Globus pallidus (tissue), 1 donor: ENCODE measurements around the gene FBXL14.
A peak's percentile ranks its signal among the peaks of the same experiment; 100 is the strongest.

Experiments
- DNase-seq: peaks from one replicate; pipeline ENCODE4 v3.0.0-alpha.2; 2015; ENCODE audit warnings: low spot score

The FBXL14 gene, protein sequence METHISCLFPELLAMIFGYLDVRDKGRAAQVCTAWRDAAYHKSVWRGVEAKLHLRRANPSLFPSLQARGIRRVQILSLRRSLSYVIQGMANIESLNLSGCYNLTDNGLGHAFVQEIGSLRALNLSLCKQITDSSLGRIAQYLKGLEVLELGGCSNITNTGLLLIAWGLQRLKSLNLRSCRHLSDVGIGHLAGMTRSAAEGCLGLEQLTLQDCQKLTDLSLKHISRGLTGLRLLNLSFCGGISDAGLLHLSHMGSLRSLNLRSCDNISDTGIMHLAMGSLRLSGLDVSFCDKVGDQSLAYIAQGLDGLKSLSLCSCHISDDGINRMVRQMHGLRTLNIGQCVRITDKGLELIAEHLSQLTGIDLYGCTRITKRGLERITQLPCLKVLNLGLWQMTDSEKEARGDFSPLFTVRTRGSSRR

DNA sequence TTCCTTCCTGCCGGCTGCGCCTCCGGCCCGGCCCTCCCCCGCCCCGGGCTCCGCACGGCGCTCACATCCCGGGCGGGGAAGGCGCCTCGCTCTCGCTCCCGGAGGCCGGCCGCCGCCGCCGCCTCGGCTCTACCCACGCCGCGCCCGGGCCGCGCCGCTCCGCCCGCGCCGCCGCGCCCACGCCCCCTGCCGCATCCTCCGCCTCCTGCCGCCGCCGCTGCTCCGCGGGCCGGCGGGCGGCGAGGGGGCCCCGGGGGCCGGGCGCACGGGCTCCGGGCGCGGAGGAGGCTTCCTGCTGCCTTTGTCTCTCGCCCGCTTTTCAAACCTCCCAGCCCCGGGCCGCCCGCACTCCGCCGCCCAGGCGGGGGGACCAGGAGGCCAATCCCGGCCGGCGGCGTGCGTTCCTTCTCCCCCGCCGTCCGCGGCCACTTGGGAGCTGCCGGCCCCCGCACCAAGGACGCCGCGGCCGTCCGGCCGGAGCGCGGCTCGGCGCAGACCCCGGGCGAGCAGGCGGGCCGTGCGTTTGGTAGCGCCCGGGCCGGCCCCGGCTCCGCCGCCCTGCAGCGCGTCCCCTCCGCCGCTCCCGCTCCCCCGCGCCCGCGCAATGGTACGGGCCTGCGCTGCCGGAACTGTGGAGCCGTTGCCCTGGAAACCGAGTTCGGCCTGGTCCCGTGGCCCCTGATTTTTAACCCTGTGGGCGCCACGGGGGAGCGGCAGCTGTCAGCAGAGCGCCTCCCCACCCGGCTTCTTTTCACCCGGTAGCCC is at the start of gene FBXL14:
Gene FBXL14, minus strand, starts transcription at position 321 of the 765 bp plus-strand sequence. CDS start 515 bp downstream, outside the sequence.
- peak; percentile 91 for DNase-seq

DNA sequence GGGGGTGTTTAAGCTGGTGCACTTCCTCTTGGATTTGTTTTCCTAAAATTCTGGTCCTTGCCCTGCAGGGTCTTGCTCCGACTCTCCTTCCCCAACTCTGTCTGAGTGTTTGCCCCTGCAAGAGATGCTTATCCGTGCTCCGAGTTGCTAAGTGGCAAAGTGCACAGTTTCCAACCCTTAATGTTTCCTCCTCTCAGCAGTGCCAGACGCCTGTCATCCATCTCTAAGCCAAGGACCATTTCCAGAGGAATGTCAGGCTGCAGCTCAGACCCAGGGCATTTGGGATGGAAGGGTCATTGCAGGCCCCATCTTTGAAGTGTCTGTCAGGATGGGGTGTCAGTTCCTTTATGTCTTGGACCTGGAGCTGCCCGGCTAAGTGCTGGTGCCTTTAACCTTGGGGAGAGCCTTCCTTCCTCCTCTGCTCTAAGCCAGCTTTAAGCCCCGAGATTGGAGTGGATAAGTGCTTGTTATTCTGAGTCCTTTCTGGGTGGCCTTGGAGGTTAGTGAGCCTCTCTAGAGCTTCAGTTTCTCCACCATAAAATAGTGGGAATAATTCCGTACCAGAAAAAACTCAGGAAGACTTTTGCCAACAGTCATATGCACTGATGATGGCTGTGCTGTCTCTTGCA is 49.6 kb upstream of the FBXL14 start:
- DNase-seq, result no peak

DNA sequence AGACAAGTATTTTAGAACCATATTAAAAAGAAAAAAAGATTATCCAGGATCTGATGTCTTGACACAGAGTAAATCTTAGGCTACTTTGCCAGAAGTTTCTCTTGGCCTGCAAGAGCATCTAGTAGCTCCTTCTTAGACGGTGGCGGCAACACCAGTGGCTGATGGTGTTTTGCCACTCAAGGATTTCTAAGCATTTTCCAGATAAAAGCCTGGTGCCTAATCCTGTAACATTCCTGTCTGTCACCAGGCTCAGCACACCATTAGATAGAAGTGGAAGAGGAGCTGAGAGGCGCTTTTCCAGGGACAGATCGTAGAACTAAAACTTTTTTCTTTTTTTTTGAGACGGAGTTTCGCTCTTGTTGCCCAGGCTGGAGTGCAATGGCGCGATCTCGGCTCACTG is 48.7 kb upstream of the FBXL14 start:
- no peak for DNase-seq

DNA sequence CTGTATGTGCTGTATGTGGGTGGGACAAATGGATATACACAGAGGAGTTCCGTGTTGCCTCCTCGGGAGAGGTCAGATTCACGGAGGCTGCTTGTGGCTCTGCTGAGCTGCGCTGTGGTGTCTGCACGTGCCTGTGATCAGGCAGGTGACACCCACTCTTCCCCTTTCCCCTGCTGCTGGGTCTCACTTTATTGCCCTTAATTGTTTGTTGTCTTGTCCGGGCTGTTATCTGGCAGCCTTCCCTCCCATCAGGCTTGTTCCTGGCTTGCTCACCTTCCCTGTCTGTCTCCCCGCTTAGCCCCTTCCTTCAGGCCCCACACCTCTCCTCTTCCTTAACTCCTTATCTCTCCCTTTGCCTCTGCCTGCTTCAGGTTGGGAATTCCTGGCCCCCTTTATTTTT is 48.1 kb upstream of the FBXL14 start:
- no peak for DNase-seq

DNA sequence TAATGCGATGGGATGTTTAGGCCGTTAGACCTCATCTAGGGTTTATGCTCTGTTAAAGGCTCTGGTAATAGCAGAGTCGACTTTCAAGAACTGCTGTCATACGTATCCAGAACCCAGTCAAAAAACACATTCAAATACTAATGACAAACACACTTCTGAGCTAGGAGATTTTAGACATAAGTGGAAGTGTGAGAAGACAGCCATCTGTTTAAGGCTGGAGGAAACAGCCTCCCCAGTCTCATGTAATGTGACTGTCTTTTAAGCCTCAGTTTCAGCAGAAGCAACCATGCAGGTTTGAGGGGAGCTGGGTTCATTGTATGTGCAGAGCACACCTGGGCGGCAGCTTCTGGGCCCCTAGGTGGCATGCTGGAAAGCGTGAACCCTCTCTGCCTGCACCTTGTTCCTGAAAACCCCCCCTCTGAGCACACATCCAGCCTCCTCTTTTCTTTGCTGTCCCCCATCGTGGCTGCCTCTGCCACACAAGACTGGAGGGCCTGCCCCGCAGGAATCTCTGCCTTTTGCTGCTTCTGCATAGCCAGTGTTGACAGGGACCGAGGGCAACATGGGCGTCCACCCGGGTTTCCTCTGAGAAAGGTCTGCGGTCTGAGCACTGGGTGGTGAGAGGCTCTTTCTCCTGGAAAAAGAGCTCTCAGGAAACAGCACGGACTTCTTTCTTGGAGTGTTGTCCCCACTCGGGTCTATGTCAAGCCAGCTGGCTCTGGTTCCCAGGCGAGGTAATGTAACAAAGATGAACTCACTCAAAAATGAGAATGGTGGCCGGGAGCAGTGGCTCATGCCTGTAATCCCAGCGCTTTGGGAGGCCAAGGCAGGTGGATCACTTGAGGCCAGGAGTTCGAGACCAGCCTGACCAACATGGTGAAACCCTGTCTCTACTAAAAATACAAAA is 46.2 kb upstream of the FBXL14 start:
- no peak for DNase-seq

DNA sequence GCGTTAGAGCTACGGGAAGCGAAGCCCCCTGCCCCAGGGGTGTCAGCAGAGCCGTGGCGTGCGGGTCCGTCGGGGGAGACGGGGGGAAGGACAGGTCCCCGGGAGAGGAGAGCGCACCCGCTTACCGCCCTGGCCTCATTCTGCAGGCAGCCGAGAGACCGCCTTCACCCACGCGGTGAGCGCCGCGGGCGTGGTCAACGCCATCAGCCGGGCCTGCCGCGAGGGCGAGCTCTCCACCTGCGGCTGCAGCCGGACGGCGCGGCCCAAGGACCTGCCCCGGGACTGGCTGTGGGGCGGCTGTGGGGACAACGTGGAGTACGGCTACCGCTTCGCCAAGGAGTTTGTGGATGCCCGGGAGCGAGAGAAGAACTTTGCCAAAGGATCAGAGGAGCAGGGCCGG is 45.2 kb upstream of the FBXL14 start:
- DNase-seq, result no peak

DNA sequence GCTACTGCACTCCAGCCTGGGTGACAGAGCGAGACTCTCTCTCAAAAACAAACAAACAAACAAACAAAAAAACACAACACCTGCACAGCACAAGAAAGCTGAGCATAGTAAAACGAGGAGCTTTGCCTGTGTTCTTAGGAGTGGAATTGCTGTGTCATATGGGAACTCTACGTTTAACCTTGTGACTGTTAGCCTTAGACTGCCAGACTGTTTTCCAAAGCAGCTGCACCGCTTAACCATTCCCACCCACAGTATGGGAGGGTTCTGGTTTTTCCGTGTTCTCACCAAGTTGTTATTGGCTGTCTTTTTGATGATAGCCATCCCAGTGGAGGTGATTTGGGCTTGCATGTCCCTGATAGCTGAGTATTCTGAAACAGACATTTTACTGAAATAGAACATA is 43.8 kb upstream of the FBXL14 start:
- no peak for DNase-seq

DNA sequence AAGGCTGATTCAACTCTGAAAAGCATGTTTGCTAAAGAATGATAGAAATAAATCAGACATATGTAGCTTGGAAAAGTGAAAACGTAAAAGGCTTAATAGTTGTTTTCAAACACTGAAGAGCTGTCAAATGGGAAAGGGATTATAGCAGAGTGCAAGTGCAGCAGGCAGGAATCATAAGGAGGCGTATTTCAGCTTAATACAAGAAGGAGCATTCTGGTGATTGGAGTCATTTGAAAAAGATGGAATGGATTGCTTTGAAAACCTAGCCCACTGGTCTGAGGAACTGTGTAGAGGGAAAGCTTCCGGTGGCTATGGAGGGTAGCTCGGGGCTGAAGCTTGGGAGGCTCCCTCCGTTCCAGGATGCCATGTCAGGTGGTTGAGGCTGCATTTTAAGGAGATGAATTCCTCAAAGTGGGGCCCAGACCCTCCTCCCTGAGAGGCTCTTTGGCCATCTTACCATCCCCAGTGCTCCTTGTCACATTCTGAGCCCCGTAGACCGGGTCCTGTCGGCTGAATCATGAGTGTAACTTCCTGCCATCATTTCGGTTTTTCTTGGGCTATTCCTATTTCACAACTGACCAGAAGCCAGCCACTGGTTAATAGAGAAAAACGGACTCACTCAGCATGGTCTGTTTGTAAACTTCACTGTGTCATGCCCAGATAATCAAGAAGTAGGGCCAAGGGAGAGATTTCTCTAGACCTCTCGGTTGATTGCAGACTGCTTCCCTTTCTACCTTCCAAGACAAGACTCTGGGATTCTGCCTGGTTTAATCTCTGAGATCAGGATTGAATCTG is 41.1 kb upstream of the FBXL14 start:
- DNase-seq, result no peak

DNA sequence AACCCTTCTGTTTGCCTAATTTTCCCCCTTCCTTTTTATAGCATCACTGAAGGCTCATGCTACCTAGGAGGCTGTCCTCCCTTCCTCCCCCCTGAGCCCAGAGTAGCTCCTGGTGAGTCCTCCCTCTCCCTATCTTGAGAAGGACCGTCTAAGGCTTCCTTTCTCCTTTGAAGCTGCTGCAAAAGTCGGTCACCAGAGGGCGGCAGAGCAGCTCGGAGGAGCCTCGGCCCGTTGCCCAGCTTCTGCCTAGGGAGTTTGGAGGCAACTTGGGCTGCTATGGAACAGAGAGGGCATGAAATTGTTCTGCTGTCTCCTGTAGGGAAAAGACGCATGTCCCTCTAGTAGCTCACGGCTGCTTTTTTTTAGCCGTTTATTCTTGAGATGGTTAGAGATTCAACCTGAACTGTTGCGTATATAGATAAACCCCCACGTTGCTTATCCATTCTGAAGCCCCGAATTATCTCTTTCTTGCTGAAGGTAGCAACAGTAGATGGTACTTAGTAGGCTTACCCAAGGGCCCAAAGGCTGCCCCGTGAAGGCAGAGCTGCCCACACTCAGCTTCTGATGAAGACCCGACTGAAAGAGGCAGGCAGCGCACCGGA is 40.3 kb upstream of the FBXL14 start:
- peak; percentile 80 for DNase-seq

DNA sequence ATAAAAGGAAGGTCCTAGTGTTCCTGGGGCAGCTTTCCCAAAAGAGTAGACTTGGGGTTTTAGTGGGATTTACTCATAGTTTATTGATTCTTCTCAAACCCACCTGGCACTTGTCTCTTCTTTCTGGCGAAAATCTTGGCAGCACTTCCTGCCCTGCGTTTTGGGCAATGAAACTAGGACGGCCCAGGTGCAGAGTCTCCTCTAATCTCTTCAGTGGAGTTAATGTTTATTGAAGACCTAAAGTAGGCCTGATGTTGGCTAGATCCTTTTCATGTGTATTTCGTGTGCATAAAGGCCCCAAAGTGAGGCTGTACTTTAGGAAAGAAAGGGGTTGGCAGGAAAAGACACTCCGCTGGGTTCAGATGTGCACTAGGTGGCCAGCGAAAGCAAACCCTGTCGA is 39.8 kb upstream of the FBXL14 start:
- DNase-seq, result no peak

DNA sequence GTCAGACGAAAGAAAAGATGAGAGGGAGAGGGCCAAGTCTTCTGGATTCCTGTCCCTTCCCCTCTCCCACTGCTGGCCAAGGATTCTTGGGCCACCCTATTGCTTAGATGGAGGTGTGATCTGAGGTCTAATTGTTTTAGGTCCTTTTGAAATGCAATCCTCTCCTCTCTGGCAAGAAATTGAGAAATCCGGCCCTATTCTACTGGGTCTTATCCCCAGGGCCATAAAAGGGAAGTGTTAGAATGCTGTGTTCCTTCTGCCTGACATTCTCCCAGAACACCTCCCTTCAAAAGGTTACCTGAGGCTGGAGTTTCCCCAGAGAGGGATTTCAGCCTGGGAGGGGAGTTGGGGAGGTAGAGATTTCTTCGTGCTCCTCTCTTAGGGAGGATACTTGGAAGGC is 39.1 kb upstream of the FBXL14 start:
- DNase-seq, result no peak

DNA sequence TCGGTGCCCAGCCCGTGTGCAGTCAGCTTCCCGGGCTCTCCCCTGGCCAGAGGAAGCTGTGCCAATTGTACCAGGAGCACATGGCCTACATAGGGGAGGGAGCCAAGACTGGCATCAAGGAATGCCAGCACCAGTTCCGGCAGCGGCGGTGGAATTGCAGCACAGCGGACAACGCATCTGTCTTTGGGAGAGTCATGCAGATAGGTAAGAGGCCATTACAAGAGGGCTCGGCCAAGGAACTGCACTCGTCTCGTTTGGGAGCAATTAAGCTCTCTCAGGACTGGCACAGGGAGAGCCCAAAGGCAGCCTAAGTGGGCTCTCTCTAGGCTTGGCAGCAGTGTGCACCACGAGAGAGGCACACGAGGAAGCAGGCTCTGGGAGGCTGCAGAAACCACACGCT is 38.3 kb upstream of the FBXL14 start:
- DNase-seq, result no peak

DNA sequence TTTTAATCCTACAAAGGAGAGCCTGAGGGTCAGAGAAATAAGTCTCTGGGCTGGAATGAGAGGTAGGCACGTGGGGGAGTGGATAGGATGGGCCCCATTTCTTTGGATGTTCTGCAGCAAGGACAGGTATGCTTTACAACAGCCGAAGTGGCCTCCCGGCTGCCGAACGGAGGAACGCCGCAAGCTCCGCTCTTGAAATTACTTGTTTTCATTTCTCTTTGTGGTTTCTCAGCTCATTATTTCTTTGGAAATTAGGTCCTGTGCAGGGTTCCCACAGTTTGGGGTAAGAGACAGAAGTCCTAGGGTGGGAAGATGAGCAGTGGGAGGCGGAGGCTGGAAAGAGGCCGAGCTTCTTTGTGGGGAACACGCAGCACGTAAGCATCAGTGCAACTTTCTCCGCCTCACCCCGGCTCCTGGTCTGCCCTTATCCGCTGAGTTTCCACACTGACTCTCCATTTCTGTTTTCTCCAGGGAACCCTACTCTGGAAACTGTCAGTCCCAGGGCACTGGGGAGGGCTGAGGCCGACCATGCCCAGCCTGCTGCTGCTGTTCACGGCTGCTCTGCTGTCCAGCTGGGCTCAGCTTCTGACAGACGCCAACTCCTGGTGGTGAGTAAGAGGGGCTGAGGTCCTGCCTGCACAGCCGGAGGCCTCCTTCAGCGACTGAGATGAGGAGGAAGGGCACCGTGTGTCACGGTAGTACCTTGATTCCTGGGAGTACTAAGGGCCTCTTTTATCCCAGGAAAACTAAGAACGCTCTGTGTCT is 36.6 kb upstream of the FBXL14 start:
- DNase-seq, result no peak

DNA sequence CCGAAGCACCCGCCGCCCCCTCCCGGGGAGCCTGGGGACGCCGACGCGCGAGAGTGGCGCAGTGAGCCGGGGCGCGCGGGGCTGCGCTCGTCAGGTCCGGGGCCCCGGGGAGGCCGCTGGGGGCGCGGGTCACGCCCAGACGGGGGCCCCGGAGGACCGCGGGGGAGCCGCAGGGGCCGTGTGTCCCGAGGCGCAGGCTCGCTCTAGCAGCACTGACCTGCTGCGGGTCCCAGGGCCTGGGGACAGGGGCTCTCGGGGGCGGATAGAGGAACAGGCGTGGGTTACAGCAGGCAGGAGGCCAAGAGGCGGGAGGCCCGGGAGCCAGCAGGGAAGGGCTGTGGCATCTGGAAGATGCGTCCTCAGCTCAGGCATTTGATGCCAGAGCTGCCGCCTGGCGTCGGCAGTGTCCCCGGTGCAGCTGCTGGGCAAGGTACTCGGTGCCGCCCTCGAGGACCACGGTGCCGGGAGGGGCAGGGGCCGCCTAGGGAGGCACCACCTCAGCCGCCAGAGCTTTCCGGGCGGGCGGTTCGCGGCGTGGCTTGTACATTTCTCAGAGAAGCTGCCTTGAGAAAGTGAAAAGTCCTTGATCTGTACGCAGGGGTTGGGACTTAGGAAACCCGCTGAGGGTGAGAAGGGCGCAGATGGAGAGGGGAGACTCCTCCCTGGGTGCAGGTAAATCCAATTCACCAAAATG is 35.9 kb upstream of the FBXL14 start:
- peak; percentile 60 for DNase-seq

DNA sequence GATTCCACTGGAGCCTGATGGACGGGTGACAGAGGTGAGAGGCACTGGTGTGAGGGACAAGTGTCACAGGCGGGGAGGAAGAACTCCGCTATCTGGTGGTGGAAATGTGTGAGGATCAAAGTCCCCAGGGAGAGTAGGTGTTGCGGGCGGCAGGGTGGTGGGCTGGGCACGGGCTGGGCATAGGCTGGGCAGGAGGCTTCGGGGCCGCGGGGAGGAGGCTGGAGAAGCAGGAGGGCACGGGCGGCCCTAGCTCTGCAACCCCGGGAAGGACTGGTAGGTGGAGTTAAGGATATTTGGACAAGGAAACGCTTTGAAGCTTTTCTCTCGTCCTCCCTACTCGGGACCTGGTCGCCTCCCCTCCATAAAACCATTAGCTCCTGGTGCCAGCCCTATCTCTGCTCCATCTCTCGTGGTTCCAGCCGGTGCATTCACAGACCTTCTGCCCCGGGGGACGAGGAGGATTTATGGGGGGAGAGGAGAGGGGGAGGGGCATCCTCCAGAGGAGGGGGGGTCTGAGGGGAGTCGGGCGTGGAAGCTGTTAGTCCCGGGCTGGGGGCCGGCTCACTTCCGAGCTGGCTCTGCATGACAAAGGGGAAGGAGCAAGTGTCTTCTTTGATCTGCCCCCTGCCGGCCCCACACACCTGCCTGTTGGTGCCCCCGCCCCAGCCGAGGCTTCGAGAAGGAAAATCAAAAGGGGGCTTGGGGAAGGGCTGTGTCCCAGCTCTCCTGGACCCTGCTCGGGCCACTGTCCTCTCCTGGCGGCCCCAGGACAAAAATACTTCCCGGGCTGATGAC is 35.2 kb upstream of the FBXL14 start:
- DNase-seq, result no peak

DNA sequence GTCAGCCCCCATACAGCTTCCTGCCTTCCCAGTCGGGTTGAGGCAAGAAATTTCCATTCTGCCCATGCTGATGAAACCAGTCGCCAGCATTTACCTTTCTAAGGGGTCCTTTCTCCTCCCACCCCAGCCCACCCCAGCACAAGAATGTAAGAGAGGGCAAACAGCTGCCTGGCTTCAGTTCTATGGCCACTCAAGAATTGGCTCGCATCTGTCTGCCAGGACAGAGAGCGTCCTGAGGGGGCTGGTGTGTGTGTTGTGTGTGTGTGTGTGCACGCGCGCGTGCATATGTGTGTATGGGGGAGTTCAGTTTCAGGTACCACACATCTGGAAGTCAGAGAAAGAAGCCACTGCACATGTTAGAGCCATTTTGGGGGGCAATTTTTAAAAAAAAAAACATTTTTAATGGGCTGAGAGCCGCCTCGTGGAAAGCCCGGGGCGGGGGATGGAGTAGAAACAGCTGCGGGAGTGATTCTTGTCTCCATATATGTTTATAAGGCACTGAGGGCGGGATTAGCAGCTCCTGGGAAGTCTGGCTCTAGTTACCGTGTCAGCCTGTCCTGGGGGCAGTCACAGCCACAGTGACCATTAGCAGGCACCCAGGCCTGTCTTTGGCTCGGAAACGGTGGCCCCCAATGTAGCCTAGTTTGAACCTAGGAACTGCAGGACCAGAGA is 34.4 kb upstream of the FBXL14 start, which contains the start of gene WNT5B:
Gene WNT5B, plus strand, starts transcription at position 566 of the 672 bp plus-strand sequence. CDS start 2,124 bp downstream, outside the sequence.
- DNase-seq, result no peak

DNA sequence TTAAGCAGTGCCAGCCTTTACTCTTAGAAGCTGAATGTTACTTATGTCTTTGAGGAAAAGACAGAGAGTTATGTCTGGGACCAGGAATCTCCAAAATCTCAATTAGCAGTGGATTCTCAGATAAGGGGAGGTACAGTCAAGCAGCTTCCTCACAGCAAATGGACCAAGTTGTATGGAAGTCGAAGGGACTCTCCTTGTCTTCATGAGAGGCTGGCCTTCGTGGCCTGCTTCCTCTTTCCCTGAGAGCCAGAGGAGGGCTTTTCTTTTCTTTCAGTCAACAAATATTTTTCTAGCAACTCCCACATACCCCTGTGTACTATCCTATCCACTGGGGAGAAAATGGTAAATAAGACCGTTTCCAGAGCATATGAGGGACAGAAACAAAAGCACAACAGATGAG is 28.0 kb upstream of the FBXL14 start:
- no peak for DNase-seq

DNA sequence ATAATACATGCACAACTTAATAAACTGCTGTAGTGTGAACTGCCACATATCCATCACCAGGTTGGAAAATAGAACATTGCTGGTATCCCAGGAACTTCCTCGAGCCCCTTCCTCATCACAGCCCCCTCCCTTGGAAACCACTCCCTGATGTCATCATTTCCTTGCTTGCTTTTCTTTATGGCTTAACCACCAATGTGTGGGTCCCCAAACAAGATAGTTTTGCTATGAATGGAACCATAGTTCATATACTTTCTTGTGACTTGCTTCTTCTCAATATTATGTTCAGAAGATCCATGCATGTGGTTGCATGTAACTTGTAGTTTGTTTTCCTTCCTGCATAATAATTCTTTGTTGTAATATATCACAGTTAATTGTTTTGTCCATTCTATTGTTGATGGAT is 25.7 kb upstream of the FBXL14 start:
- DNase-seq, result no peak
